IMR-90 (cell line): ENCODE data around the gene TBC1D22B. TPM values are rescaled to one million over a fixed set of nuclear protein-coding genes. Genes with fewer than 3 reads are reported as not detected.

Source experiments
- ATAC-seq: fragments of 200-7000 bp; cut with Tn5 transposase; 2 replicates; pipeline ENCODE4 v1.9.1; 2020; ENCODE audit warnings: low read depth, mild to moderate bottlenecking, moderate library complexity
- BruUV-seq: library from RNA; stranded (reverse); fragments of 400-500 nt; replicated peaks from 2 replicates; lab custom pipeline; 2021; lab: Mats Ljungman, UMichigan
- CTCF ChIA-PET: fragments of 300-600 bp; formaldehyde crosslinking; extraction: SDS; loops from one replicate; lab custom pipeline; 2021; ENCODE audit warnings: antibody characterized with exemption; lab: Yijun Ruan, JAX
- POLR2A ChIA-PET: fragments of 300-600 bp; sonication (Branson Sonifier 250); formaldehyde crosslinking; loops from one replicate; lab custom pipeline; 2022; ENCODE audit warnings: antibody characterized with exemption; ENCODE audit not compliant: unreplicated experiment; lab: Charles Lee
- DNase-seq: peaks from one replicate; pipeline ENCODE4 v3.0.0; 2013
- H2AFZ ChIP-seq: replicated peaks from 2 replicates; pipeline ENCODE3; 2013; ENCODE audit warnings: low read length, mild to moderate bottlenecking; ENCODE audit not compliant: poor library complexity
- H2AK5ac ChIP-seq: 2 replicates; pipeline ENCODE4 v1.6.1; 2013; ENCODE audit warnings: low read depth, low read length, inconsistent platforms
- H2AK9ac ChIP-seq: replicated peaks from 2 replicates; pipeline ENCODE3; 2013; ENCODE audit warnings: mild to moderate bottlenecking, low read depth, low read length, moderate library complexity; ENCODE audit not compliant: poor library complexity
- H2BK120ac ChIP-seq: 2 replicates; pipeline ENCODE4 v1.6.1; 2013; ENCODE audit warnings: low read depth, low read length, inconsistent platforms
- H2BK15ac ChIP-seq: 3 replicates; pipeline ENCODE4 v1.6.1; 2013; ENCODE audit warnings: low read depth, low read length, inconsistent platforms
- H2BK20ac ChIP-seq: 2 replicates; pipeline ENCODE4 v1.6.1; 2013; ENCODE audit warnings: low read depth, mild to moderate bottlenecking, inconsistent platforms, low read length, moderate library complexity
- H2BK5ac ChIP-seq: 2 replicates; pipeline ENCODE4 v1.6.1; 2013; ENCODE audit warnings: mild to moderate bottlenecking, low read depth, low read length, inconsistent platforms; ENCODE audit not compliant: poor library complexity, severe bottlenecking
- H3K14ac ChIP-seq: replicated peaks from 2 replicates; pipeline ENCODE4 v1.6.1; 2013; ENCODE audit warnings: low read depth, low read length, inconsistent platforms
- H3K18ac ChIP-seq: 2 replicates; pipeline ENCODE4 v1.6.1; 2013; ENCODE audit warnings: low read depth, low read length, control low read depth
- H3K23ac ChIP-seq: 2 replicates; pipeline ENCODE4 v1.6.1; 2013; ENCODE audit warnings: low read depth, low read length, inconsistent platforms
- H3K27ac ChIP-seq: 2 replicates; pipeline ENCODE4 v1.5.1; 2013; ENCODE audit warnings: mild to moderate bottlenecking, control low read depth, low read length; ENCODE audit not compliant: insufficient read depth
- H3K27me3 ChIP-seq: 2 replicates; pipeline ENCODE4 v1.6.1; 2013; ENCODE audit warnings: low read length; ENCODE audit not compliant: control insufficient read depth, insufficient read depth
- H3K36me3 ChIP-seq: 2 replicates; pipeline ENCODE4 v1.6.1; 2013; ENCODE audit warnings: low read length, mixed read lengths; ENCODE audit not compliant: control insufficient read depth, insufficient read depth
- H3K4ac ChIP-seq: 2 replicates; pipeline ENCODE4 v1.6.1; 2013; ENCODE audit warnings: low read depth, low read length, inconsistent platforms
- H3K4me1 ChIP-seq: 2 replicates; pipeline ENCODE4 v1.6.1; 2013; ENCODE audit warnings: low read length, mixed read lengths; ENCODE audit not compliant: control insufficient read depth, insufficient read depth
- H3K4me2 ChIP-seq: 2 replicates; pipeline ENCODE4 v1.6.1; 2013; ENCODE audit warnings: low read depth, mild to moderate bottlenecking, control low read depth, low read length, moderate library complexity
- H3K4me3 ChIP-seq: 2 replicates; pipeline ENCODE4 v1.5.1; 2013; ENCODE audit warnings: low read depth, mild to moderate bottlenecking, control low read depth, low read length, moderate library complexity; ENCODE audit not compliant: insufficient read depth
- H3K56ac ChIP-seq: 2 replicates; pipeline ENCODE4 v1.6.1; 2013; ENCODE audit warnings: low read length, inconsistent platforms; ENCODE audit not compliant: insufficient read depth; ENCODE audit errors: extremely low read depth
- H3K79me1 ChIP-seq, 2 experiments: 2 replicates each; pipeline ENCODE4 v1.6.1; 2013; ENCODE audit warnings: low read length in 2 of 2, inconsistent platforms in 1 of 2, low read depth in 1 of 2
- H3K9ac ChIP-seq: 2 replicates; pipeline ENCODE4 v1.6.1; 2013; ENCODE audit warnings: low read depth, low read length, control low read depth
- H3K9me1 ChIP-seq: 2 replicates; pipeline ENCODE4 v1.6.1; 2013; ENCODE audit warnings: low read length, inconsistent platforms; ENCODE audit not compliant: insufficient read depth
- H3K9me3 ChIP-seq: 2 replicates; pipeline ENCODE4 v1.6.1; 2013; ENCODE audit warnings: low read length; ENCODE audit not compliant: control insufficient read depth, insufficient read depth
- H4K20me1 ChIP-seq: 2 replicates; pipeline ENCODE4 v1.6.1; 2013; ENCODE audit warnings: low read length, inconsistent platforms; ENCODE audit not compliant: insufficient read depth
- H4K5ac ChIP-seq: 2 replicates; pipeline ENCODE4 v1.6.1; 2013; ENCODE audit warnings: mild to moderate bottlenecking, low read depth, low read length, control low read depth
- H4K8ac ChIP-seq, 2 experiments: 2 replicates each; pipeline ENCODE4 v1.6.1; 2013; ENCODE audit warnings: low read depth in 2 of 2, low read length in 2 of 2, control low read depth in 1 of 2, inconsistent platforms in 1 of 2
- H4K91ac ChIP-seq: 2 replicates; pipeline ENCODE4 v1.6.1; 2013; ENCODE audit warnings: low read depth, low read length, inconsistent platforms; ENCODE audit not compliant: insufficient read depth
- BHLHE40 ChIP-seq: fragments of 150-350 bp; IDR thresholded peaks from 2 replicates; pipeline ENCODE4 v1.6.1; 2016; ENCODE audit warnings: mild to moderate bottlenecking, low read depth, low read length
- ELK1 ChIP-seq: fragments of 150-350 bp; IDR thresholded peaks from 2 replicates; pipeline ENCODE4 v1.6.1; 2016; ENCODE audit warnings: low read depth, mild to moderate bottlenecking, low read length, moderate library complexity, borderline replicate concordance
- MAFK ChIP-seq: IDR thresholded peaks from 2 replicates; pipeline ENCODE4 v1.6.1; 2012; ENCODE audit warnings: low read depth, low read length, improper control_type of control experiment
- NFE2L2 ChIP-seq: fragments of 150-350 bp; IDR thresholded peaks from 2 replicates; pipeline ENCODE4 v1.6.1; 2016; ENCODE audit warnings: low read depth, mild to moderate bottlenecking, low read length
- POLR2A ChIP-seq: IDR thresholded peaks from 2 replicates; pipeline ENCODE4 v1.6.1; 2012; ENCODE audit warnings: mild to moderate bottlenecking, low read depth, low read length
- RCOR1 ChIP-seq: IDR thresholded peaks from 2 replicates; pipeline ENCODE4 v1.6.1; 2012; ENCODE audit warnings: mild to moderate bottlenecking, low read length, improper control_type of control experiment; ENCODE audit not compliant: insufficient replicate concordance
- RFX5 ChIP-seq: IDR thresholded peaks from 2 replicates; pipeline ENCODE4 v1.8.0; 2012; ENCODE audit warnings: low read depth, mild to moderate bottlenecking, low read length, moderate library complexity
- WGBS, 2 experiments: methylation state at CpG; one replicate each; pipeline versions ENCODE4 v1.1.5 to v1.1.7; 2013; ENCODE audit warnings: missing lambda C conversion rate in 2 of 2; ENCODE audit not compliant: insufficient read length in 1 of 2; ENCODE audit errors: extremely low coverage in 2 of 2; 5-methylcytosine and 5-hydroxymethylcytosine counted together
- dilution Hi-C: fragments of 300-500 bp; cut with HindIII; formaldehyde crosslinking; loops from one replicate; pipeline ENCODE4 v1.14.3; 2018; ENCODE audit warnings: low sequenced_read_pairs; ENCODE audit not compliant: unreplicated experiment
- in situ Hi-C: fragments of 300-500 bp; cut with MboI; formaldehyde crosslinking; loops from 3 replicates; pipeline ENCODE4 v1.14.3; 2019; ENCODE audit warnings: low sequenced_read_pairs, inconsistent platforms, mixed read lengths
- intact Hi-C: fragments of 100-400 bp; cut with micrococcal nuclease; formaldehyde crosslinking; loops from 2 replicates; pipeline ENCODE4 v1.10.0; 2022
- polyA plus RNA-seq, 3 experiments: library from polyadenylated mRNA; depleted of rRNA; stranded (reverse); fragments of >200 nt; gene quantifications; 2 replicates each; pipeline ENCODE4 v1.2.3, GENCODE V29; 2012; ENCODE audit warnings: low replicate concordance in 1 of 3
- total RNA-seq: library from RNA; depleted of rRNA; stranded (reverse); fragments of >200 nt; gene quantifications from 2 replicates; pipeline ENCODE4 v1.2.3, GENCODE V29; 2012
- TF ChIP-seq, protein P1 (sequence below): fragments of 150-350 bp; IDR thresholded peaks from 2 replicates; pipeline ENCODE4 v1.6.1; 2017; ENCODE audit warnings: mild to moderate bottlenecking, antibody characterized with exemption, low read length, low read depth
- TF ChIP-seq, protein P2 (sequence below): conservative IDR thresholded peaks from 2 replicates; pipeline ENCODE4 v1.5.1; 2012; ENCODE audit warnings: mild to moderate bottlenecking, low read depth, low read length, improper control_type of control experiment

Gene TBC1D22B
- total and polyA plus RNA-seq, 2 of the 4 experiments (the other 2 are of a cell fraction) = 6.6 to 7.5 TPM

GRCh38 chr6:37303091-37303660 is 45.6 kb downstream of the TBC1D22B start:
- dilution Hi-C loops = no loop called here
- H3K27me3 ChIP-seq = no peaks in the 10 kb centered on the region
- H3K56ac ChIP-seq = no peak overlapping the region
- H2BK5ac ChIP-seq = no peak overlapping the region
- H4K8ac ChIP-seq = no peak overlapping the region
- no peak overlapping the region for H3K4me2 ChIP-seq
- DNase-seq (no peak), ATAC-seq (no peak)
- H3K36me3 ChIP-seq = peaks cover 22% of the 10 kb centered on the region
- no peak overlapping the region; the same call in 2 of the 3 replicates for H2BK15ac ChIP-seq
- no peak overlapping the region for H3K4ac ChIP-seq
- H3K23ac ChIP-seq = no peak overlapping the region
- no peaks in the 10 kb centered on the region for H4K20me1 ChIP-seq
- no peak overlapping the region for H3K4me3 ChIP-seq
- TF ChIP-seq RCOR1 (no peak), MAFK (no peak), POLR2A (no peak), BHLHE40 (no peak), NFE2L2 (no peak), ELK1 (no peak), RFX5 (no peak)
- TF ChIP-seq, protein P1, sequence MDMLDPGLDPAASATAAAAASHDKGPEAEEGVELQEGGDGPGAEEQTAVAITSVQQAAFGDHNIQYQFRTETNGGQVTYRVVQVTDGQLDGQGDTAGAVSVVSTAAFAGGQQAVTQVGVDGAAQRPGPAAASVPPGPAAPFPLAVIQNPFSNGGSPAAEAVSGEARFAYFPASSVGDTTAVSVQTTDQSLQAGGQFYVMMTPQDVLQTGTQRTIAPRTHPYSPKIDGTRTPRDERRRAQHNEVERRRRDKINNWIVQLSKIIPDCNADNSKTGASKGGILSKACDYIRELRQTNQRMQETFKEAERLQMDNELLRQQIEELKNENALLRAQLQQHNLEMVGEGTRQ = no peak
- TF ChIP-seq, protein P2, sequence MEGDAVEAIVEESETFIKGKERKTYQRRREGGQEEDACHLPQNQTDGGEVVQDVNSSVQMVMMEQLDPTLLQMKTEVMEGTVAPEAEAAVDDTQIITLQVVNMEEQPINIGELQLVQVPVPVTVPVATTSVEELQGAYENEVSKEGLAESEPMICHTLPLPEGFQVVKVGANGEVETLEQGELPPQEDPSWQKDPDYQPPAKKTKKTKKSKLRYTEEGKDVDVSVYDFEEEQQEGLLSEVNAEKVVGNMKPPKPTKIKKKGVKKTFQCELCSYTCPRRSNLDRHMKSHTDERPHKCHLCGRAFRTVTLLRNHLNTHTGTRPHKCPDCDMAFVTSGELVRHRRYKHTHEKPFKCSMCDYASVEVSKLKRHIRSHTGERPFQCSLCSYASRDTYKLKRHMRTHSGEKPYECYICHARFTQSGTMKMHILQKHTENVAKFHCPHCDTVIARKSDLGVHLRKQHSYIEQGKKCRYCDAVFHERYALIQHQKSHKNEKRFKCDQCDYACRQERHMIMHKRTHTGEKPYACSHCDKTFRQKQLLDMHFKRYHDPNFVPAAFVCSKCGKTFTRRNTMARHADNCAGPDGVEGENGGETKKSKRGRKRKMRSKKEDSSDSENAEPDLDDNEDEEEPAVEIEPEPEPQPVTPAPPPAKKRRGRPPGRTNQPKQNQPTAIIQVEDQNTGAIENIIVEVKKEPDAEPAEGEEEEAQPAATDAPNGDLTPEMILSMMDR = no peak
- H3K9ac ChIP-seq = no peak overlapping the region
- no peak overlapping the region for H2AFZ ChIP-seq
- in situ Hi-C loops = no loop called here
- WGBS, 2 experiments = 64% methylated on average over 3 of the region's 6 CpGs; no CpG with 5 or more reads in 1 of the 2 experiments
- POLR2A ChIA-PET = no interaction called here
- H2BK20ac ChIP-seq = no peak overlapping the region
- H2AK5ac ChIP-seq = no peak overlapping the region
- no peak overlapping the region for H2AK9ac ChIP-seq
- H2BK120ac ChIP-seq = no peak overlapping the region
- no peak overlapping the region for H3K14ac ChIP-seq
- H3K9me3 ChIP-seq = no peaks in the 10 kb centered on the region
- H4K5ac ChIP-seq = no peak overlapping the region
- no peak overlapping the region for H3K18ac ChIP-seq
- CTCF ChIA-PET = interaction anchor here (0.6 to 1.3 kb wide), 5 partner anchors 8 to 27 kb away, joined by 3 to 4 read pairs (median 4); no protein-coding TSS in a partner anchor
- H3K4me1 ChIP-seq = peaks cover 4% of the 10 kb centered on the region
- BruUV-seq = no TSS peak
- no peak overlapping the region for H4K91ac ChIP-seq
- intact Hi-C loops = loop anchor here (2.0 kb wide), 1 partner anchor 390 kb away; no protein-coding TSS in a partner anchor
- 0 out of 4 replicates have a peak, but pooled peaks cover 0 to under 1% of the 10 kb centered on the region in 2 experiments for H3K79me1 ChIP-seq
- peaks cover 5% of the 10 kb centered on the region; the same call in 1 of the 2 replicates for H3K9me1 ChIP-seq
- H3K27ac ChIP-seq = no peak overlapping the region
